Lung (tissue), 12 donors: ENCODE data around the gene ZBTB21. TPM values are rescaled to one million over a fixed set of nuclear protein-coding genes. Genes with fewer than 3 reads are reported as not detected.

Experiments used
- ATAC-seq: fragments of 200-7000 bp; cut with Tn5 transposase; one replicate; pipeline ENCODE4 v1.9.1; 2020; ENCODE audit warnings: moderate number of reproducible peaks; ENCODE audit not compliant: insufficient read depth, low FRiP score
- DNase-seq, 3 donors: peaks; one replicate each; pipeline ENCODE4 v3.0.0-alpha.2; 2013 to 2017
- H3K27ac ChIP-seq, 2 donors: one replicate each; pipeline ENCODE4 v1.5.1; 2013; ENCODE audit warnings: mild to moderate bottlenecking in 2 of 2, moderate library complexity in 2 of 2, control low read depth in 1 of 2, inconsistent platforms in 1 of 2, low read depth in 1 of 2, low read length in 1 of 2
- H3K27me3 ChIP-seq, 3 donors: one replicate each; pipeline ENCODE4 v1.5.1; 2013; ENCODE audit warnings: low read length in 2 of 3; ENCODE audit not compliant: control insufficient read depth in 3 of 3, insufficient read depth in 3 of 3
- H3K36me3 ChIP-seq, 4 donors: one replicate each; pipeline ENCODE4 v1.5.1; 2013; ENCODE audit warnings: low read length in 4 of 4, mild to moderate bottlenecking in 1 of 4, moderate library complexity in 1 of 4; ENCODE audit not compliant: control insufficient read depth in 4 of 4, insufficient read depth in 4 of 4
- H3K4me1 ChIP-seq, 5 donors: one replicate each; pipeline ENCODE4 v1.5.1; 2013; ENCODE audit warnings: low read length in 5 of 5, mild to moderate bottlenecking in 2 of 5, moderate library complexity in 1 of 5; ENCODE audit not compliant: control insufficient read depth in 5 of 5, insufficient read depth in 5 of 5
- H3K4me3 ChIP-seq: one replicate; pipeline ENCODE4 v1.5.1; 2013; ENCODE audit warnings: mild to moderate bottlenecking, control low read depth, moderate library complexity
- H3K9ac ChIP-seq, 2 donors: one replicate each; pipeline ENCODE4 v1.5.1; 2013; ENCODE audit warnings: low read length in 2 of 2, control low read depth in 1 of 2; ENCODE audit not compliant: insufficient read depth in 1 of 2
- H3K9me3 ChIP-seq, 4 donors: one replicate each; pipeline ENCODE4 v1.5.1; 2013; ENCODE audit warnings: low read length in 3 of 4, mild to moderate bottlenecking in 1 of 4, moderate library complexity in 1 of 4; ENCODE audit not compliant: control insufficient read depth in 4 of 4, insufficient read depth in 3 of 4
- CTCF ChIP-seq: IDR thresholded peaks from 2 replicates; pipeline ENCODE4 v1.5.1; 2012; ENCODE audit warnings: mild to moderate bottlenecking; ENCODE audit errors: control extremely low read depth, extremely low read depth
- WGBS, 2 donors: extraction: QIAGEN DNeasy Blood & Tissue Kit; methylation state at CpG; one replicate each; pipeline ENCODE4 v1.1.7; 2013; 5-methylcytosine and 5-hydroxymethylcytosine counted together
- polyA plus RNA-seq, 2 donors: library from polyadenylated mRNA; stranded (reverse); fragments of 200-250 nt; gene quantifications; one replicate each; pipeline ENCODE4 v1.2.1, GENCODE V29; 2013
- total RNA-seq, 2 donors: library from RNA; depleted of rRNA in 1 of 2; stranded (reverse); fragments of >200 nt in 1 of 2; gene quantifications; one replicate each; pipeline ENCODE4 v1.2.1, GENCODE V29; 2014 to 2021
- donor health status: control.
- donor health status: control.
- donor health status: Bipolar disorder and iron deficiency.
- donor health status: healthy.
- donor health status: DM: yes; HTN: yes; CAD: no.

The ZBTB21 gene
- total and polyA plus RNA-seq, 4 donors = 3.2 to 15.4 (median 7.5) TPM

GRCh38 chr21:41939391-41939790 is 70.8 kb downstream of the ZBTB21 start:
- Histone ChIP-seq H3K9me3 (no peaks in the 10 kb centered on the region), H3K27ac (no peak overlapping the region), H3K9ac (no peak overlapping the region), H3K4me1 (no peaks in the 10 kb centered on the region), H3K36me3 (peaks cover 0 to 7% (median 2%) of the 10 kb centered on the region in 4 donors), H3K27me3 (no peaks in the 10 kb centered on the region), H3K4me3 (no peak overlapping the region)
- 94 to 97% methylated on average over 8 of the region's 8 CpGs for WGBS, 2 donors
- DNase-seq = no peak
- ATAC-seq = no peak
- no peak for TF ChIP-seq CTCF

Other genes with a start within 250 kb of the ZBTB21 start
- gene RIPK4, start 243.3 kb downstream of the ZBTB21 start, total RNA-seq = 10 to 100 TPM; 12.9 to 21.6 TPM
- 1 to 10 TPM; 5.0 to 5.3 TPM for gene RIPK4, start 243.3 kb downstream of the ZBTB21 start, polyA plus RNA-seq
- gene PRDM15, start 131.0 kb downstream of the ZBTB21 start, total RNA-seq = 1 to 10 TPM; 5.8 to 7.2 TPM
- gene PRDM15, start 131.0 kb downstream of the ZBTB21 start, polyA plus RNA-seq = 1 to 10 TPM; 2.4 to 2.5 TPM
- gene C2CD2, start 56.3 kb downstream of the ZBTB21 start, total RNA-seq = 10 to 100 TPM; 17.4 to 19.5 TPM
- gene C2CD2, start 56.3 kb downstream of the ZBTB21 start, polyA plus RNA-seq = 1 to 10 TPM; 7.0 to 7.1 TPM
- under 1 TPM in 1 of 2 donors, not detected in 1; 0.28 TPM for gene UMODL1, start 61.0 kb upstream of the ZBTB21 start, total RNA-seq
- under 1 TPM; 0.10 to 0.14 TPM for gene UMODL1, start 61.0 kb upstream of the ZBTB21 start, polyA plus RNA-seq
- gene ABCG1, start 208.8 kb upstream of the ZBTB21 start, total RNA-seq = 10 to 100 TPM; 36.4 to 65.0 TPM
- gene ABCG1, start 208.8 kb upstream of the ZBTB21 start, polyA plus RNA-seq = 10 to 100 TPM; 11.5 to 33.5 TPM